Effector memory CD4-positive, alpha-beta T cell (primary cell): ENCODE data around the gene TNFRSF1A.
A peak's percentile ranks its signal among the peaks of the same experiment; 100 is the strongest.

Source experiments
- DNase-seq, 3 donors: peaks; one replicate each; pipeline ENCODE4 v3.0.0-alpha.2; 2020
- H3K27ac ChIP-seq: 2 replicates; pipeline ENCODE4 v1.7.0; 2013; ENCODE audit warnings: mild to moderate bottlenecking, low read length, moderate library complexity; ENCODE audit not compliant: insufficient read depth, poor library complexity, severe bottlenecking
- H3K27me3 ChIP-seq: replicated peaks from 2 replicates; pipeline ENCODE4 v1.7.0; 2013; ENCODE audit warnings: mild to moderate bottlenecking, low read length; ENCODE audit not compliant: insufficient read depth, control insufficient read depth, poor library complexity, severe bottlenecking
- H3K36me3 ChIP-seq: 2 replicates; pipeline ENCODE4 v1.7.0; 2013; ENCODE audit warnings: mild to moderate bottlenecking, low read length, moderate library complexity; ENCODE audit not compliant: control insufficient read depth, insufficient read depth
- H3K4me1 ChIP-seq: 2 replicates; pipeline ENCODE4 v1.7.0; 2013; ENCODE audit warnings: low read length, mild to moderate bottlenecking; ENCODE audit not compliant: control insufficient read depth, insufficient read depth, poor library complexity, severe bottlenecking
- H3K4me3 ChIP-seq: 2 replicates; pipeline ENCODE4 v1.7.0; 2013; ENCODE audit warnings: low read length, low read depth, mild to moderate bottlenecking; ENCODE audit not compliant: insufficient read depth, poor library complexity, severe bottlenecking
- H3K9me3 ChIP-seq: 2 replicates; pipeline ENCODE4 v1.7.0; 2013; ENCODE audit warnings: mild to moderate bottlenecking, low read length, moderate library complexity; ENCODE audit not compliant: control insufficient read depth

The TNFRSF1A gene

GRCh38 chr12:6285532-6286306, 56.2 kb downstream of the TNFRSF1A start:
- no peak overlapping the region for H3K4me3 ChIP-seq
- H3K27me3 ChIP-seq = no peaks in the 10 kb centered on the region
- no peaks in the 10 kb centered on the region for H3K9me3 ChIP-seq
- H3K36me3 ChIP-seq = no peaks in the 10 kb centered on the region
- no peaks in the 10 kb centered on the region for H3K4me1 ChIP-seq
- no peak for DNase-seq
- H3K27ac ChIP-seq = no peak overlapping the region

GRCh38 chr12:6285063-6285477, 56.8 kb downstream of the TNFRSF1A start:
- Histone ChIP-seq H3K27ac (no peak overlapping the region), H3K27me3 (peaks cover 4% of the 10 kb centered on the region), H3K36me3 (no peaks in the 10 kb centered on the region), H3K4me1 (no peaks in the 10 kb centered on the region), H3K4me3 (no peak overlapping the region), H3K9me3 (no peaks in the 10 kb centered on the region)
- DNase-seq = peak; percentile 16 to 50 (median 26)

DNA sequence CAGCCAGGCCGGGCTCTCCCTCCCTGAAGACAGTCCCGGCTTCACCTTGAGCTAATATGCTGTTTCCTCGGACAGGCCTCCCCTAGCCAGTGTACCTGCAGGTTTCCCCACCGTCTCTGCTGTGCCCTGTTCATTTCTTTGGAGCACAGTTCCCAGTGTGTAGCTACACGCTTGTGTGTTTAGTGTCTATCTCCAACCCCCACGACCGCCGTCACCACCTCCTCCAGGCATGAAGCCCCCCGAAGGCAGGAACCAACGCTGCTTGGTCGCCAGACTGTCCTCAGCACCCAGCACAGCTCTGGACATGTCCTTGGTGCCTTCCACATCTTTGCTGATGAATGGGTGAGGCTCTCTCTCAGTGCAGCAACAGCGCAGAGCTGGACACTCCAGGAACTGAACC, 57.6 kb downstream of the TNFRSF1A start:
- peaks cover 10% of the 10 kb centered on the region for H3K27me3 ChIP-seq
- no peak for DNase-seq
- no peaks in the 10 kb centered on the region for H3K4me1 ChIP-seq
- H3K9me3 ChIP-seq = no peaks in the 10 kb centered on the region
- no peak overlapping the region for H3K27ac ChIP-seq
- H3K4me3 ChIP-seq = no peak overlapping the region
- no peaks in the 10 kb centered on the region for H3K36me3 ChIP-seq

DNA sequence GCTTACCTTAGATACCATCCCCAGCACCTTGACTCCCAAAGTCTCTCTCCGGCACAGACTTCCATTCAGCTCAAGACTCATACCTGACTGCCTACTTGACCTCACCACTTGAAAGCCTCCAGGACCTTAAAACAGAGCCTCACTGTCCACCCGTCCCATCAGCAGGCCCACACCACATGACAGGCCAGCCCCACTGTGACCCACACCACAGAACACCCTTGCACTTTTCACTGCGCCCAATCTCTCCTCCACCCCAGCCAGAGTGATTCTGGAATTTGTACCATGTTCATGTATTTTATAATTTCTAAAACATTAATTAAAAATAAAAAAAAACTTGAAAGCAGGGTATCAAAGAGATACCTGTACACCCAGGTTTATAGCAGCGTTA, 59.4 kb downstream of the TNFRSF1A start:
- no peak for DNase-seq
- H3K36me3 ChIP-seq = no peaks in the 10 kb centered on the region
- H3K9me3 ChIP-seq = no peaks in the 10 kb centered on the region
- no peak overlapping the region for H3K4me3 ChIP-seq
- no peak overlapping the region for H3K27ac ChIP-seq
- peaks cover 10% of the 10 kb centered on the region for H3K27me3 ChIP-seq
- H3K4me1 ChIP-seq = peaks cover 3% of the 10 kb centered on the region

- Histone ChIP-seq H3K4me3 (no peak overlapping the region), H3K27ac (no peak overlapping the region), H3K9me3 (no peaks in the 10 kb centered on the region), H3K27me3 (peaks cover 10% of the 10 kb centered on the region), H3K36me3 (no peaks in the 10 kb centered on the region), H3K4me1 (peaks cover 3% of the 10 kb centered on the region)
- no peak for DNase-seq
Measured at GRCh38 chr12:6281081-6281809, 60.6 kb downstream of the TNFRSF1A start.

- Histone ChIP-seq H3K9me3 (no peaks in the 10 kb centered on the region), H3K36me3 (no peaks in the 10 kb centered on the region), H3K27me3 (peaks cover 10% of the 10 kb centered on the region), H3K4me1 (peaks cover 3% of the 10 kb centered on the region), H3K4me3 (no peak overlapping the region), H3K27ac (no peak overlapping the region)
- no peak for DNase-seq
Measured at GRCh38 chr12:6280672-6281071, 61.2 kb downstream of the TNFRSF1A start.

GRCh38 chr12:6280053-6280469, 61.8 kb downstream of the TNFRSF1A start:
- H3K27ac ChIP-seq = no peak overlapping the region
- H3K4me3 ChIP-seq = no peak overlapping the region
- H3K4me1 ChIP-seq = peaks cover 3% of the 10 kb centered on the region
- no peak for DNase-seq
- no peaks in the 10 kb centered on the region for H3K36me3 ChIP-seq
- H3K27me3 ChIP-seq = peaks cover 10% of the 10 kb centered on the region
- H3K9me3 ChIP-seq = no peaks in the 10 kb centered on the region

GRCh38 chr12:6279631-6280030, 62.2 kb downstream of the TNFRSF1A start:
- Histone ChIP-seq H3K27ac (no peak overlapping the region), H3K4me3 (no peak overlapping the region), H3K27me3 (peaks cover 10% of the 10 kb centered on the region), H3K9me3 (no peaks in the 10 kb centered on the region), H3K4me1 (peaks cover 3% of the 10 kb centered on the region), H3K36me3 (no peaks in the 10 kb centered on the region)
- DNase-seq = no peak

GRCh38 chr12:6279256-6279628, 62.6 kb downstream of the TNFRSF1A start:
- Histone ChIP-seq H3K27me3 (peaks cover 10% of the 10 kb centered on the region), H3K9me3 (no peaks in the 10 kb centered on the region), H3K27ac (no peak overlapping the region), H3K4me3 (no peak overlapping the region), H3K36me3 (no peaks in the 10 kb centered on the region), H3K4me1 (peaks cover 3% of the 10 kb centered on the region)
- DNase-seq = no peak
